Measurements from ENCODE around the gene GARS1.

GRCh38 chr7:30559611-30560010, 35.1 kb upstream of the GARS1 start:
- TF ChIP-seq EZH2 (IDR thresholded peaks at IDR 0.05; ENCODE audit: insufficient read depth, poor library complexity, severe bottlenecking) (no peak), EZH2phosphoT487 (IDR thresholded peaks at IDR 0.05; ENCODE audit: insufficient read depth, low read depth) (no peak)
